Kidney (tissue), 14 donors: ENCODE results near the gene EDAR. TPM values are rescaled to one million over a fixed set of nuclear protein-coding genes. Genes with fewer than 3 reads are reported as not detected.

ENCODE experiments used
- DNase-seq, 5 donors: peaks; one replicate each; pipeline ENCODE4 v3.0.0-alpha.2; 2013 to 2020
- FAIRE-seq: peaks from 2 replicates; lab custom pipeline; 2012; peaks lifted over from hg19 to GRCh38; lab: Jason Lieb, UNC
- H3K27ac ChIP-seq, 2 donors: one replicate each; pipeline ENCODE4 v1.7.0; 2013; ENCODE audit warnings: low read depth in 2 of 2, low read length in 2 of 2, inconsistent platforms in 1 of 2
- H3K27me3 ChIP-seq: one replicate; pipeline ENCODE4 v1.7.1; 2013; ENCODE audit warnings: low read length, inconsistent platforms; ENCODE audit not compliant: control insufficient read depth, insufficient read depth
- H3K36me3 ChIP-seq, 3 donors: one replicate each; pipeline versions ENCODE4 v1.7.0 to v1.7.1; 2013; ENCODE audit warnings: low read length in 3 of 3, control low read depth in 1 of 3, inconsistent platforms in 1 of 3; ENCODE audit not compliant: insufficient read depth in 3 of 3, control insufficient read depth in 2 of 3
- H3K4me1 ChIP-seq, 3 donors: one replicate each; pipeline versions ENCODE4 v1.7.0 to v1.7.1; 2013; ENCODE audit warnings: low read length in 3 of 3, inconsistent platforms in 1 of 3, low read depth in 1 of 3; ENCODE audit not compliant: control insufficient read depth in 2 of 3, insufficient read depth in 2 of 3
- H3K4me3 ChIP-seq, 3 donors: one replicate each; pipeline versions ENCODE4 v1.7.0 to v1.8.1; 2013; ENCODE audit warnings: low read length in 3 of 3, control low read depth in 1 of 3, inconsistent platforms in 1 of 3
- H3K9ac ChIP-seq, 3 donors: one replicate each; pipeline versions ENCODE4 v1.7.0 to v1.7.1; 2013; ENCODE audit warnings: low read length in 3 of 3, control low read depth in 1 of 3, inconsistent platforms in 1 of 3
- H3K9me3 ChIP-seq, 3 donors: one replicate each; pipeline versions ENCODE4 v1.7.0 to v1.7.1; 2013; ENCODE audit warnings: low read length in 3 of 3, control low read depth in 1 of 3, inconsistent platforms in 1 of 3; ENCODE audit not compliant: control insufficient read depth in 2 of 3, insufficient read depth in 1 of 3
- intact Hi-C: fragments of 100-400 bp; cut with DNase I; formaldehyde crosslinking; loops from one replicate; pipeline ENCODE4 v1.11.1; 2022
- polyA plus RNA-seq: library from polyadenylated mRNA; stranded (reverse); fragments of 350-450 nt; fragmentation: Illumina TruSeq; extraction: RNeasy Lipid Tissue Mini Kit (QIAGEN cat#74804); gene quantifications from one replicate; pipeline ENCODE4 v1.2.3, GENCODE V29; 2014; ENCODE audit warnings: low read depth, low replicate concordance; ENCODE audit not compliant: insufficient read depth
- total RNA-seq: library from RNA; stranded (reverse); fragmentation: NEBNext Ultra II Directional; extraction: Animal tissue kit (Norgen Biotek cat#: 25700); gene quantifications from one replicate; pipeline ENCODE4 v1.2.1, GENCODE V29; 2021
- TF ChIP-seq, protein P1 (sequence below): IDR thresholded peaks from 3 replicates; pipeline ENCODE4 v1.5.1; 2012; ENCODE audit warnings: mild to moderate bottlenecking, moderate library complexity, borderline replicate concordance; ENCODE audit not compliant: insufficient read depth; ENCODE audit errors: extremely low read depth
- donor health status: control.
- donor health status: control.
- donor health status: control.
- donor health status: control.
- donor health status: control.
- donor health status: DM: yes; HTN: yes; CAD: no.
- donor health status: Normal renal cell carcinoma (clear cell type).

Gene EDAR
- total and polyA plus RNA-seq, 2 donors from 2014 or later, result 0.17 to 3.1 TPM

DNA sequence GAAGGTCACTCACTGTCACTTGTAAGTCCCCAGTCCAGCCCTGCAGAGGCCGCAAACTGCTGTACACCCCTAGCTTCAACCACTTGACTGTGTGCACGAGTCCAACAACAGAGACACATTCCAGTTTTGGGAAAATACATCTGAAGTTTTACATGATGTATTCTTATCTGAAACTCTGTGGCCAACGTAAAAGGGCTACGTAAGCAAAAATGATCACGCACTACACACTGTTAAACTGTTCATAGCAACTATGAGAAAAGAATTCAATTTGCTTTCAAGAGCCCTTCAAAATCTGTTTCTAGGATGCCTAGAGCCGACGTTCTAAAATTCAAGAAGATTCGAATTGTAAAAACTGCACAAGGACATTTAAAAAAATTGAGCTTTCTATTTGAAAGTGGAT lies 26.0 kb downstream of the EDAR start:
- Histone ChIP-seq H3K27ac (no peak overlapping the region), H3K36me3 (no peaks in the 10 kb centered on the region), H3K4me1 (no peaks in the 10 kb centered on the region), H3K4me3 (no peak overlapping the region), H3K9me3 (no peaks in the 10 kb centered on the region), H3K9ac (no peak overlapping the region), H3K27me3 (no peaks in the 10 kb centered on the region)
- FAIRE-seq (no peak), DNase-seq (no peak)
- intact Hi-C loops, result no loop called here
- TF ChIP-seq, protein P1, sequence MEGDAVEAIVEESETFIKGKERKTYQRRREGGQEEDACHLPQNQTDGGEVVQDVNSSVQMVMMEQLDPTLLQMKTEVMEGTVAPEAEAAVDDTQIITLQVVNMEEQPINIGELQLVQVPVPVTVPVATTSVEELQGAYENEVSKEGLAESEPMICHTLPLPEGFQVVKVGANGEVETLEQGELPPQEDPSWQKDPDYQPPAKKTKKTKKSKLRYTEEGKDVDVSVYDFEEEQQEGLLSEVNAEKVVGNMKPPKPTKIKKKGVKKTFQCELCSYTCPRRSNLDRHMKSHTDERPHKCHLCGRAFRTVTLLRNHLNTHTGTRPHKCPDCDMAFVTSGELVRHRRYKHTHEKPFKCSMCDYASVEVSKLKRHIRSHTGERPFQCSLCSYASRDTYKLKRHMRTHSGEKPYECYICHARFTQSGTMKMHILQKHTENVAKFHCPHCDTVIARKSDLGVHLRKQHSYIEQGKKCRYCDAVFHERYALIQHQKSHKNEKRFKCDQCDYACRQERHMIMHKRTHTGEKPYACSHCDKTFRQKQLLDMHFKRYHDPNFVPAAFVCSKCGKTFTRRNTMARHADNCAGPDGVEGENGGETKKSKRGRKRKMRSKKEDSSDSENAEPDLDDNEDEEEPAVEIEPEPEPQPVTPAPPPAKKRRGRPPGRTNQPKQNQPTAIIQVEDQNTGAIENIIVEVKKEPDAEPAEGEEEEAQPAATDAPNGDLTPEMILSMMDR, result no peak

GRCh38 chr2:108961796-108962195 lies 27.2 kb downstream of the EDAR start:
- Histone ChIP-seq H3K9ac (no peak overlapping the region), H3K27ac (no peak overlapping the region), H3K9me3 (no peaks in the 10 kb centered on the region), H3K36me3 (no peaks in the 10 kb centered on the region), H3K4me1 (no peaks in the 10 kb centered on the region), H3K4me3 (no peak overlapping the region), H3K27me3 (no peaks in the 10 kb centered on the region)
- FAIRE-seq (no peak), DNase-seq (no peak)
- TF ChIP-seq, protein P1, result no peak
- intact Hi-C loops, result no loop called here

- H3K9me3 ChIP-seq, result no peaks in the 10 kb centered on the region
- no peak for FAIRE-seq
- H3K9ac ChIP-seq, result no peak overlapping the region
- no peak for DNase-seq
- no peak overlapping the region for H3K27ac ChIP-seq
- H3K27me3 ChIP-seq, result no peaks in the 10 kb centered on the region
- H3K4me1 ChIP-seq, result no peaks in the 10 kb centered on the region
- intact Hi-C loops, result no loop called here
- no peaks in the 10 kb centered on the region for H3K36me3 ChIP-seq
- no peak overlapping the region for H3K4me3 ChIP-seq
- TF ChIP-seq, protein P1, result no peak
These were observed 29.0 kb downstream of the EDAR start for GRCh38 chr2:108960006-108960405.

DNA sequence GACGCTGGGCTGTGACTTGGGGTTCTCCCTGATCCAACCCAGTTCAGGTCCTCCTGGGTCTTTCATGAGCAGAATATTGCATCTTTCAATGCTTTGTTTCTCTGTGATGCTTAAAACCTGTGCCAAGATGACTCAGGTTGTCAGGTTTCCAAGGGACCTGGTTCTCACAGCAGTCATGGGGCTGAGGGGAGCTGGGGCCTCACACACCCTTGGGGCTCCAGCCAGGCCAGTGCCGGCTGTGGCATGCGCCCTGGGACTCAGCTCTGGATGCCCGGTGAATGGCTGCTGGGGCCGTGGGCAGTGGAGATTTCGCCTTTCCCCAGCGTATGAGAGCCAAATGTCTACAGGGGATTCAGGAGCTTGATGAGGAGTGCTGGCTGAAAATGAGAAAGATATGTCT lies 29.6 kb downstream of the EDAR start:
- H3K9me3 ChIP-seq, result no peaks in the 10 kb centered on the region
- H3K36me3 ChIP-seq, result no peaks in the 10 kb centered on the region
- FAIRE-seq (no peak), DNase-seq (peak in 1 of 5 donors; percentile 38)
- intact Hi-C loops, result no loop called here
- no peaks in the 10 kb centered on the region for H3K4me1 ChIP-seq
- no peak overlapping the region for H3K4me3 ChIP-seq
- TF ChIP-seq, protein P1, result no peak
- no peak overlapping the region for H3K9ac ChIP-seq
- no peaks in the 10 kb centered on the region for H3K27me3 ChIP-seq
- no peak overlapping the region for H3K27ac ChIP-seq
